AG10803 (cell line): Measurements from ENCODE around the gene CUBN.

ENCODE experiments used
- DNase-seq: peaks from one replicate; pipeline ENCODE4 v3.0.0; 2010; ENCODE audit warnings: low read depth
- H3K4me3 ChIP-seq: 2 replicates; pipeline ENCODE4 v1.5.1; 2011; ENCODE audit warnings: mild to moderate bottlenecking, low read length, control low read depth
- TF ChIP-seq, protein P1 (sequence below): conservative IDR thresholded peaks from 2 replicates; pipeline ENCODE4 v1.5.1; 2011; ENCODE audit warnings: mild to moderate bottlenecking, low read length, control low read depth, inconsistent platforms

Gene CUBN

DNA sequence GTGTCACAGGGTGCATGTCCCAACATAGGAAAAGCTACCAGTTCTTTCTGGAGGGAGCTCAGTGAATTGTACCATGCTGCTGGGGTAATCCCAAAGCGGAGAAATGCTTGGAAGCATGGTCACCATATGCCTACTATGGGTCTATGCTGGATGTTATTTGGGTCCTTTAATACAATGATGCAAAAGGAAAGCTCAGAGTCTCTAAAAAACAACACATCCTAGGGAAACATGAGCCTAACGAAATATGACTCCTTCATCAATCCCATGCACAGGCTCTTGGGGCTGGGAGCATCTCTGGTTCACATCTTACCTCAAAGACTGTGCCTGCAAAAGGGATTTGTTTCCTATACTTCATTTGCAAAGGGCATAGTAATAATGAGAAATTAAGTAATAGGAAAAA is 65.2 kb downstream of the CUBN start:
- no peak overlapping the region for H3K4me3 ChIP-seq
- no peak for DNase-seq
- TF ChIP-seq, protein P1, sequence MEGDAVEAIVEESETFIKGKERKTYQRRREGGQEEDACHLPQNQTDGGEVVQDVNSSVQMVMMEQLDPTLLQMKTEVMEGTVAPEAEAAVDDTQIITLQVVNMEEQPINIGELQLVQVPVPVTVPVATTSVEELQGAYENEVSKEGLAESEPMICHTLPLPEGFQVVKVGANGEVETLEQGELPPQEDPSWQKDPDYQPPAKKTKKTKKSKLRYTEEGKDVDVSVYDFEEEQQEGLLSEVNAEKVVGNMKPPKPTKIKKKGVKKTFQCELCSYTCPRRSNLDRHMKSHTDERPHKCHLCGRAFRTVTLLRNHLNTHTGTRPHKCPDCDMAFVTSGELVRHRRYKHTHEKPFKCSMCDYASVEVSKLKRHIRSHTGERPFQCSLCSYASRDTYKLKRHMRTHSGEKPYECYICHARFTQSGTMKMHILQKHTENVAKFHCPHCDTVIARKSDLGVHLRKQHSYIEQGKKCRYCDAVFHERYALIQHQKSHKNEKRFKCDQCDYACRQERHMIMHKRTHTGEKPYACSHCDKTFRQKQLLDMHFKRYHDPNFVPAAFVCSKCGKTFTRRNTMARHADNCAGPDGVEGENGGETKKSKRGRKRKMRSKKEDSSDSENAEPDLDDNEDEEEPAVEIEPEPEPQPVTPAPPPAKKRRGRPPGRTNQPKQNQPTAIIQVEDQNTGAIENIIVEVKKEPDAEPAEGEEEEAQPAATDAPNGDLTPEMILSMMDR = no peak

DNA sequence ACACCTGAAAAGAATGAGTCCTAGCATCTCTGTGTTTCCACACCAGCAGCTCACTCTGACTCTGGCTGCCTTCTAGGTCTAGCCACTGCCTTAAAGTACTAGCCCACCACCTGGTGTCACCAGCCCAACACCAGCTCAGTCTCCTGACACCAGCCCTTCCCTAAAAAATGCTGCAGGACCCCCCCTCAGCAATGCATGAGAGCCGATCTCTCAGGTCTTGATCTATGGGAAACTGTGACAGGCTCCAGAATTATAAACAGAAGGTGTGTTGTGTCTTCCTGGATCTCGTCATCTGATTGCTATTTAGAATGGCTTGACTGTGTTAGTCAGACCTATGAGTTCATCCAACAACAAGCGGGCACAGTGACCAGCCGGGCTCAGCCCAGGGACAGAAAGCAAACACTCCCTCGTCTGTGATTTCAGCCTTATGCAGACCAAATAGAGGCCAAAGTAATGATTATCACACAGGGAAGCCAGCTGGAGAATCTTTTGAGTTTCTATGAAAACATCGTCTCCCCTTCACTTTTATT is 66.6 kb downstream of the CUBN start:
- peak; percentile 89 for DNase-seq
- TF ChIP-seq, protein P1 = no peak
- peak overlapping the region; percentile 18 for H3K4me3 ChIP-seq

DNA sequence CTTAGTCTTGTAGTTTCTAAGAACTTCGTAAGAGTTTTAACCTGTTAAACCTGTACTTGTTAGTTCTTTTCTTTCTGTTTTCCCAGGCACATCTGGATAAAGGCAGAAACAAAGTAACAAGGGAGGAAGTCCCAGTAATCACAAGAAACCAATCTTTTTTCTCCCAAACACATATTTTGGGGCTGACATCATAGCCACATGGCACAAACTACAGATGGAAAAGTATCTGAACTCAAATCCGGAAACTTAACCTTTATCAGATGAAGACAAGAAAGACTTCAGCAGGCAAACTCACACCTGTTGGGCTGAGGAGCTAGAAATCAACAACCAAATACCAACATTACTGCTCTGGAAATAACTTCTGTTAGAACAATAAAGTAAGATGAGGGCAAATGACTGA is 67.1 kb downstream of the CUBN start:
- peak; percentile 89 for DNase-seq
- TF ChIP-seq, protein P1 = no peak
- peak overlapping the region; percentile 18; the same call in 1 of the 2 replicates for H3K4me3 ChIP-seq

DNA sequence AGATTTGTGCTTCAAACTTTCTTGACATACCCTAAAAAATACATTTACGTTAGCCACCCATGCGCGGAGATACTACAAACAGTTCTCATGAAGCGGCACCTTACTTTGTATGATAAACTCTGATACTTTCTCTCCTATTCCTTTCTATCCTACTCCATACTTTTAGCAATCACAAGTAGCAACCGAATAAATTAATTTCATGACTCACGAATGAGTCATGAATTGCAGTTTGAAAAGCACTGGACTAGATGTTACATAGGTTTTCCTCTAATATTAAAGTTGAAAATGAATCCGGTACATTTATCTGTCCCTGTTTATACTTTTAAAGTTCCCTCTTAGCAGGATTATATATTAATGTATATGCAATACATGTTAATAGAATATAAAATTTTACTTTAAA is 67.6 kb downstream of the CUBN start:
- TF ChIP-seq, protein P1 = no peak
- DNase-seq = peak; percentile 75
- no peak overlapping the region for H3K4me3 ChIP-seq

DNA sequence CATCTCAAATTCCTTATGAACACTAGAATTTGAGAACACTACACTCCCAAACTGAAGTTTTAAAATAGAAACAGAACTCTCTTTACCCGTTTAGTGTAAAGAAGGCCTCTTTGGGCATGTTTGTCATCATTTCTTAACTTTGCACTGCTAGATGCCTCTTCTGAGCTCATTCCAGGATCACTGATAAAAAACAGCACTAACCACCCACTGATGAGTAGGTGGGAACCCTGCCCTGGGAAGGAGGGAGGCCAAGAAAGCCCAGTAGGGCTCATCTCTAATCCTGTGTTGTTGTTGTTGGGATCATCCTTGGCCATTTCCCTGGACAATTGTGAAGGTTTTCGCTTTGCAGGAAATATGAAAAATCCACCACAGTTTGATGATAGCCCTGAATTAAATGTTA is 68.2 kb downstream of the CUBN start:
- peak; percentile 53 for DNase-seq
- TF ChIP-seq, protein P1 = no peak
- H3K4me3 ChIP-seq = no peak overlapping the region

DNA sequence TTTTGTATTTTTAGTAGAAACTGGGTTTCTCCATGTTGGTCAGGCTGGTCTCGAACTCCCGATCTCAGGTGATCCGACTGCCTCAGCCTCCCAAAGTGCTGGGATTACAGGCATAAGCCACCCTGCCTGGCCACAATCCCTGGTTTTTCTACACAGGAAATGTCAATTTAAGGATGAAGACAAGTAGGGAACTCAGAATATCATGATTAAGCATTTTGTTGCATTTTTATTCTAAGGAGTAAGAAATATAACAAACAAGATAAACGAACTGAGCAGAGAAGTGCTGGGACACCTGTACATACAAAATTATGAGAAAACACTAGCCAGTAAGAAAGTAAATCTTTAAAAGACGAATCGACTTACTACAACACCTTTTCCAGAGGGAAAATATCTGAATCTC is 69.3 kb downstream of the CUBN start:
- no peak overlapping the region for H3K4me3 ChIP-seq
- no peak for DNase-seq
- TF ChIP-seq, protein P1 = no peak

DNA sequence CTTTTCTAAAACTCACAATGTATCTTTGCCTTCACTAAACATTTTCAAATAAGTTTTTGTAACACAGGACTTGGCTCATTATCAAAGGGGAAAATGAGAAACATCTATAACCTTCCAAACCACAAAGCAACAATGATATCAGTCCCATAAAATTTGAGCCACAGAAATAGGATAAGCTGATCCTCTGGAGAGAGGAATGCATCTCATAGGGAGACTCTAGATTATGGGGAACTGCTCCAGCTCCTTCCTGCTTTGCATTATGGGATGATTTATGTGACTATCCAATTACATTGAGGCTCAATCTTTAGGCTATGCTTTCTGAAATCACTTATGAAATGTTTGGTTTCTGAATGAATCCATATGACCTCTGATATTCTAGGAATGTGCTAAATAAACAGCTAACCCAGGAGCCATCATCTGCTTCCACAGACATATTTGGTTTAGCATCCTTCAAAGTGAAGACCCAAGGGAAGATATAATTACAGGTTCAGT is 70.4 kb downstream of the CUBN start:
- H3K4me3 ChIP-seq = no peak overlapping the region
- peak; percentile 96 for DNase-seq
- TF ChIP-seq, protein P1 = no peak
